HK-2 (cell line): ENCODE results near the gene SPOCK2.

Experiments used
- DNase-seq: peaks from one replicate; pipeline ENCODE4 v3.0.0-alpha.2; 2018; ENCODE audit not compliant: unreplicated experiment

Gene SPOCK2

DNA sequence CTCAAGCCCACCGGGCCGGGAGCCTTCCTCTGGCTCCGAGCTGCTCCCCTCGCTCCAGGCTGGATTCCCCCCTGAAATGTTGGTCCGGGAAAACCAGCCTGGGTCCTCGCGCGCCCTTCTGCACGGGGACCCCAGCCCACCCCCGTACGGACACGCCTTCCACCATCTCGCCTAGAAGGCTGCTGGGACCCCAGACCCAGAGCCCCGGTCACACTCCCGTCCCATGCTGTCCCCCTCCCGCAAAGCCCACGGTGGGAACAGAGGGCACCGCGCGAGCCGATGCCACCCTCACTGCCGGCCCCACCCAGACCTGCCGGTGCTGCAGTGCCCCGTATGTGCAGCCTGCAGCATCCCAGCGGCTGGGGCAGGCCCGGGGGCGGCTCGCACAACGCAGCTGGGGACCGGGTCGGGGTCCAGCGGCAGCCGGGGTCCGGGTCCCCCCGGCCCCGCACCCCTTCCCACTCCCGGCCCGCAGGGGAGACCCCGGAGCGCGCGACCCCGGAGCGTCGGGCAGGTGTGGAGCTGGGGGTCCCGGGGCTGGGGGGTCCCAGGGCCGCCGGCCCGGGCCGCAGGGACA lies 871 bp downstream of the SPOCK2 start:
- no peak for DNase-seq

DNA sequence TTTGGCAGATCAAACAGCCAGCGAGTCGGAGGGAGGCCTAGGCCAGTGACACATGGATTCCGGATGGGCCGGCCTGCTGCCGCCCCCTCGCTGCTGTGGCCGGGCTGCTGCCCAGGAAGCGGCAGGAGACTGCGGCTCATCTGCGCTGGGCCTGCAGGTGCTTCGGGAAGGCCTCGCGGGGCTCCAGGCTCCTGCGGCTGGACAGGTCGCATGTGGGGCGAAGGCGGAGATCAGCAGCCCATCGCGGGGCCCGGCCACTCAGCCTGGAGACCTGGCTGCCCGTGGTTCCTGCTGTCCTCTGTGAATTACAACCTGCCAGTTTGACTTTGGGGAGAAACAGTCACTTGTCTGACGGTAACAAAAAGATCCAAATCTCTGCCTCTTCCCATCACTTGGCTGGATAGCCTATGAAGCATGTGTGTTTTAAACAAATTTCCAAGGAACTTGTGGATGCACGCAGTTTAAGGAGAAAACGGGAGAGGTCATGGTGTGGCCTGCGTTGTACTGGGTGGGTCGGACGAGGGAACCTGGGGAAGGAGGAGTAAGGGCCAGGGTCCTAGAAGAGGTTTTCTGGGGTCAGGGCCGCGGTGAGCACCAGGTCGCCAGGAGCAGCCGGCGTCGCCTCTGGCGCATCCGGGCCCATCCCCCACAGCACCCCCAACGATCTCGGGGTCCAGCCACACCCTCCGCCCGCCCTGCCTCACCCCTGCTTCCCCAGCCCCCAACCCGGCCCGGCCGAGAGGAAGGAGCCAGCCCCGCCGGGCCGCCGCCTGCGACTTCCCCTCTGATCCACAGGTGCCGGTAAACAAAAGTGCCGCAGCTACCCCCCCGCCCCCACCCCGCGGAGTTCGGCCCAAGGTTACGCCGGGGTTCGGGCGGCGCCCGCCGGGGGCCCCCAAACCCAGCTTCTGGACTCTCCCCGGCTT lies 1.6 kb downstream of the SPOCK2 start:
- DNase-seq: no peak

DNA sequence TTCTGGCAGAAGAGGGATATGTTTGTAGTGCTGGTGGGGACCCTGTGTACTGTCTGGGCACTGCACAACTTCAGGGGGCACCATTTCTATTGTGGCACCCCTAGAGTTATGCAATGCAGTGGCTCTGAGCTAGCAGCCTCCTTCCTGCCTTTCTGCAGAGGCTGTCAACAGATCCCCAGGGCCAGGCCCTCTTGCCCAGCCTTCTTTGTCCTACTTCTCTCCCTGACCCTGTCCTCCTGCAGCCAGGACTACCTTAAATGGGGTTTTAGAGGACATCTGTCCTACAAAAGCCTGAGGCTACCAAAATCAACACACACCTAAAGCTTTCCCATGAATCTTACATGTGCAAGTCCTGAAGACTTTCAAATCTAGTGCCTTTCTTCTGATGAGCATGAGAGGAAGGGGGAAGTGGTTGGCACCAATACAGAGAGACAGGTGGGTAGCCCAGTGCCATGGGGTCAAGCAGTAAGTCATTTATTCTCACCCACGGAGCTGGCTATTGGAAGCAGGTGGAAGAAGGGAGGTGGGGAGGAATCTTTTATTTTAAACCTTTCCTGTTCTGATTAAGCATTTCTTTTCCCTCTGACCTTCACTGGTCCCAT lies 2.4 kb downstream of the SPOCK2 start:
- DNase-seq: no peak

DNA sequence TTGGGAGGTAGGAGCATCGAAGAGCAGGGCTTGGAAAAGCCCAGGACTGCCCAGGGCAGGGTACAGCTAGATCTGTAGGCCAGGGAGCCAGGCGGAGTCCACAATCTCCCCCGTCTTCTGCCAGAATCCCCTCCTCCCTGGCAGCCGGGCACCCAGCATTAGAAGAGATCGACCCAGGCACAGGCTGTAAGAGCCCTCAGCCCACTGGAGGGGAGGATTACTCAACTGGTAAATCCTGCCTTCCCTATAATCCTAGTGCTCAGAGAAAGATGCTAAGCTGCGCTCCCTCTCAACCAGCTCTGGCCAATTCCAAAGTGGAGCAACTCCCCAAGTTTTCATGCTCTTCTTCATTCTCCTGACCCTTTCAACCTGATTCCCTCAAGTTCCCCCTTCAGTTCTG lies 3.2 kb downstream of the SPOCK2 start:
- no peak for DNase-seq

DNA sequence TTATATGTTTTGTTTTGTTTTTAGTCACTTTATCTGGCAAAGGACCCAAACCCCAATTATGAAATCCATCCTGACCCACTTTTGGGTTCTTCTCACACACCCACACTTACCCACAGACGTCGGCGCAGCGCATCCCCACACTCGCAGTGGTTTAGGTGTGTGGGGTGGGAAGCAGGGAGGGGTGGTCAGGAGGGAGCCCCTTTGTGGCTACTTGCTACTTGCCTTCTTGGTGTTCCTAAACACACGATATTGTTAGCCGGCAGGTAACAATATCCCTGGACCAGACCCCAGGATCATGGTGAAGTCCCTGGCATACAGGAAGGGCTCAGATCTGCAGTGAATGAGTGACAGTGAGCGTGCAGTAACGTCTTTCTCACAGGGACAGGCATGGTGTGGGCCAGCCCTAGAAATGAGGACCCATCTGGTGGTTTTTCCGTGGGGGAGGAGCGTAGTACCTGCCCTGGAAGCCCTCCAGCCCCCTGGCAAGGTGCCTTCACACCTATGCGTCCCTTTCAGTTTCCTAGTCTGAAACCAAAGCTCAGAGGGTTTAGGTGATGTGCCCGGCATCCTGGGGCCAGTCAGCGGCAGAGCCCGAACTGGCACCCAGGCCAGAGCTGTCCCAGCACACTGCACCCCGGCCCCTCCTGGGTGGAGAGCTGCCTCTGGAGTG lies 4.4 kb downstream of the SPOCK2 start:
- DNase-seq: no peak

DNA sequence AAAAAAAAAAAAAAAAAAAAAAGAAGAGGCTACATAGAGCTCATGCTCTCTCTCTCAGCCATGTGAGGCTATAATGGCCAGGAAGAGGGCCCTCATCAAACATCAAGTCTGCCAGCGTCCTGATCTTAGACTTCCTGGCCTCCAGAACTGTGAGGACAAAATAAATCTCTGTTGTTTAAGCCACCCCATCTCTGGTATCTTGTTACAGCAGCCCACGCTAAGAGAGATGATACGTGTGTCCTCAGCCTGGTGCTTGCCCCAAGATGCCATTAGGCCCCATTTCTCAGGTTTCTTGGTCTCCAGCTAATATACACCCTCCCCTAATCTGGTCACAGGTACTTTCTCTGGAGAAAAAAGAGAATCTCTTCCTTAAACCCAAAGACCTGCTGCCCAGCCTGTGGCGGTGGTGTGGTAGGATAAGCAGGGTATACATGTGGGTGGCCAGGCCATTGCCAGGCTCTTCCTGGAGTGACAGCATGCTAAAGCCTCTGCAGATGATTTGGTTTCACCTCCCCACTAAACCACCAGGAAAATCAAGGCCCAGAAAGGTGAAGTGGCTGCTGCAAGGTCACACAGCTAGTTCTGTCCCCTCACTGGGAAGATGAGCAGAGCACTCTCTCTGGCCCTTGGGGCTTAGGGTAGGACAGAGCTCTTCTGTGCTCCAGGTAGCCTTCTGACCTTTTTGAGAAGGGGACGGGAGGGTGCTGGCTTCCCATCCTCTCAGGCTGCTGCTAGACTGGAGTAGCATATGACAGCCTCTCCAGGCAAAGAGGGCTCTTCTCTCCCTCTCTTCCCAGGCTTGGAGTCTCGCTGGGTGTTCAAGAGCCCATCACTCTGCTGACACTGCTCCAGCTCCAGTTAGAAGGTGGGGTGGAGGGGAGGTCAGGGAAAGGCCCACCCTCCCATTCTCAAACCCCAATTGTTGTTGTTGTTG lies 5.2 kb downstream of the SPOCK2 start:
- no peak for DNase-seq

DNA sequence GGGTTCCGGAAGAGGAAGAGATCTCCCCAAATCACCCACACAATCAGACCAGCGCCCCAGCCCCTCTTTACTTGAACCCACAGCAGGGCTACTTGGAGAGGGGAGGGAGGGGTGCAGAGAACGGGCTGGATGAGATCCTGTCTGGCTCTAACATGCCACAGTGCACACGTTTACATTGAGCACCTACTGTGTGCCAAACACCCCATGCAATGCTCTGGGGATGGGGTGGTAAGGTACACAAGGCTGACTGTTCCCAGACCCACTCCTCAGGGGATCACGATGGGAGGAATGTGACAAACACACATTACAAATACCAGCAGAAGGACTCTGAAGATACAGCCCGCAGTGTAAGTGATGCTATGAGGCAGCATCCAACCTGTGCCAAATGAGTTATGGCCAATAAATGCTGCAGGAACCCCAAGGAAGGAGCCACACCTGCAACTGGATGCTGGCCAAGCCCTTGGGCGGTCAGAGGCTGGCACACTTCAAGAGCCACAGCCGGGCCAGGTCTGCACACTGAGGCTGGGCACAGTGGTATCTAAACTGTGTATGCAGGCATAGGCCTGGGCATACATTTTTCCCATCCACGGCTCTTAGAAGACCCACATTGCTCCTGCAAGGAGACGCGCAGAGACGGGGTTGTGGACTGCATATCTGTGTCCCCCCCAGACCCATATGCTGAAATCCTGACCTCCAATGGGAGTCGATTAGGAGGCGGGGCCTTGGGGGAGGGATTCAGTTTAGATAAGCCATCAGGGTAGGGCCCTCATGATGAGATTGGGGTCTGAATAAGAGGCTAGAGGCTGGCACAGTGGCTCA lies 6.4 kb downstream of the SPOCK2 start:
- DNase-seq: no peak

DNA sequence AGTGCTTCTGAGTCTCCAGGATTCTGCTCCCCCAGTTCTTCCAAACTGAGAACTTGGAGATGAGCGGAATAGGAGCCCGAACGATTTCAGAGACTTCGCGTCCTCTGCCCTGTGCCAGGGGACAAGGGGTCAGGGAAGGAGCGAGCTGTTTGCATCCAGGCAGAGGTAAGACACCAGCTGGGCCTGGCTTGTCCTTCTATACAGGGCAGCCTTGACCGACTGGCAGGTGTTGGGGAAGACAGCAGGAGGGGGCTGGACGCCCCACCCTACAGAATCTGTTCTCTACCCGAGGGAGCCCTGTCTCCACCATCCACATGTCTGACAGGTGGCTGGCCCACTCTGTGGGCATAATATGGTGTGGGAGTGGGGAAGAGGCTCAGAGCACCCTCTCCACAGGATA lies 7.1 kb downstream of the SPOCK2 start:
- DNase-seq: no peak

DNA sequence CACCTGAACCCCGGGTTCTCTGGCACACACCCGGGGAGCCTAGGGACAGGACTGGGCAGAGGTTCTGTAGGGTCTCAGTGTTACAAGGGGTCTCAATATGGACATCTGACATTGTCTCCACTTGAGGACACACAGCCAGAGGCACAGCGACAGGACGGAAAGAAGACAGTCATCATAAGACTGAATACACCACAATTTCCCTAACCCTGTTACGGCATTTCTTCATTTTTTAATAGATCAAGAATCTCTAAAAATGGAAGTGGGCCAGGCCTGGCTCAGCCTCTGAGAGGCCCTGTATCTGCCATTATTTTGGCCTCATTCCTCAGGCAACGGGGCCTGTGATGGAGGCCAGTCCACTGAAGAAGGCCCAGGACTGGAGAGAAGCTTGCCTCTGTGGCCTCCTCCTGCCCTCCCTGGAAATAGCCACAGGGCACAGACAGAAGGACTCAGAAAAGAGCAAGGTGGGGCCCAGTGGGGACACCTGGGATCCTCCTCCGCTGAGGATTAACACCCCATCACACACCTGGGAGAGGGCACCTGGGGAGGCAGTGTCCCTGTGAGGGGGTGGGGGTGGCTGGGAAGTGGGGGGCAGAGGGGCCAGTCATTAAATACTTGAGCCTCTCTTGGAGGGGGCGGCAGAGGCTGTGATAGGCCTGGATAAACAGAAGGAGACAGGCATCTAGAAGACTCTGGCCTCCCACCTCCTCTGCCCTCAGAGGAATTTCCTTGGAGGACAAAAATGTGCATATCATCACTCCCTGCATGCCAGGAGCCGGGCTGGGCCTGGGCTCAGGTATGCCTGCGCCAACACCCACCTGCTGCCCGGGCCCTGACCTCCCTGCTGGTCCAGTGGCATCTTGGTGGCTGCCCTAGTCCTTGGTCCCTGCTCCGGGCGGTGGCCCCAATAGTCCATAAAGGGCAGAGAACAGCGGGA lies 8.0 kb downstream of the SPOCK2 start:
- no peak for DNase-seq

DNA sequence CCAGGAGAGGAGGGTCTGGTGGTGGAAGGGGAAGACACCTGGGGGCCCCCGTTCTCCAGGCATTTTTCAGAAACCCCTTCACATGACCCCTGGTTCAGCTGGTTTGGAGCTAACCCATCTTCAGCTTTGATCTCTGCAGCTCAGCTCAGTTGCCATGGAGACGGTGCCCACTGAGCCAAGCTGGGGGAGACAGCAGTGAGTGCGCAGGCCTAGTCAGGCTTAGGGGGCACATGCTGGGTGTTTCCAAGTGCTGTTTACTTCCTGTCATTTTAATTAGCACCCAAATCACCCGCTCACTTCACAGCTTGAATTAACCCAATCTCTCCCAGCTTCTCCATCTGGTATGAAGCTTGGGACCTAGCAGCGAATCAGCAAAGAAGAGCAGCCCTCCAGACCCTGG lies 9.0 kb downstream of the SPOCK2 start:
- DNase-seq: no peak

DNA sequence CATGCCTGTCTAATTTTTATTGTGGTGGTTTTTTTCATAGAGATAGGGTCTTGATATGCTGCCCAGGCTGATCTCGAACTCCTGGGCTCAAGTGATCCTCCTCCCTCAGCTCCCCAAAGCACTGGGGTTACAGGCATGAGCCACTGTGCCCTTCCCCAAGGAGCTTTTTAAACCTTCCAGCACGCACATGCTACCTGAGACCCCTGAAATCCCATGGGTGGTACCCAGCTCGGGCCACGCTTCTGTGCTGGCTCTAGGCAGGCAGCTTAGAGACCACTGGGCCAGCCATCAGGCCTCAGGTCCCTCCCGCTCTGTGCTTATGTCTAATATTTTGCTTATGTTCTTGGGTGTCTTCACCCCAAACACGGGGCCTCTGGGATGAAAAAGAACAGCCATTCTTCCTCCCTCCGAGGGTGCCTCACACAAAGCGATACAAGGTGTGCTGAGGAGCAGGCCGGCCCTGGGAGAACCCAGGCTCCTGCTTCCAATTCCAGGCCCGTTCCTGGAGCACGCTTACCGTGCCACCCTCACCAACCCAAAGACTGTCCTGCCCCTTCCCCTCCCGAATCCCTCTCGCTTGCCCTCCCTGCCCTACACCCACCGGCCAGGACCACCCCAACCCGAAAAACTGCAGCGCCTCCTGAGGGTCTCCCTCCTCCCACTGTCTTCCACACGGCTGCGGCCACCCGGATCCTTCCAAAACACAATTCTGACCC lies 10.9 kb downstream of the SPOCK2 start:
- DNase-seq: no peak

DNA sequence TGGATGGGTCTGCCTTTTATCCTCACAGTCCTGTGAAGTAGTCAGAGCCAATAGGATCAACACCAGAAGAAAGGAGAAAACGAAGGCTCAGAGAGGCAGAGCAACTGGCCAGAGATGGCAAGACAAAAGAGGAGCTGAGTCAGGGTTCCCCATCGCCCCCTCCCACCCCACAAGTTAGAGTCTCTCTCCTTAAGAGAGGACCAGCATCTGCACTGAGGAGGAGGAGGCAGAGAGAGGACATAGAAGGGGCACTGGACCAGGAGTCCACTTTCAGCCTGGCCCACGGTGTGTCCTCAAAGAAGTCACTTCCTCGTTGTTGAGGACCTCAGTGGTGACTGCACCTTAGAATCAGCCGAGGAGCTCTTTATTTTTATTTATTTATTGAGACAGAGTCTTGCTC lies 11.6 kb downstream of the SPOCK2 start:
- DNase-seq: no peak

DNA sequence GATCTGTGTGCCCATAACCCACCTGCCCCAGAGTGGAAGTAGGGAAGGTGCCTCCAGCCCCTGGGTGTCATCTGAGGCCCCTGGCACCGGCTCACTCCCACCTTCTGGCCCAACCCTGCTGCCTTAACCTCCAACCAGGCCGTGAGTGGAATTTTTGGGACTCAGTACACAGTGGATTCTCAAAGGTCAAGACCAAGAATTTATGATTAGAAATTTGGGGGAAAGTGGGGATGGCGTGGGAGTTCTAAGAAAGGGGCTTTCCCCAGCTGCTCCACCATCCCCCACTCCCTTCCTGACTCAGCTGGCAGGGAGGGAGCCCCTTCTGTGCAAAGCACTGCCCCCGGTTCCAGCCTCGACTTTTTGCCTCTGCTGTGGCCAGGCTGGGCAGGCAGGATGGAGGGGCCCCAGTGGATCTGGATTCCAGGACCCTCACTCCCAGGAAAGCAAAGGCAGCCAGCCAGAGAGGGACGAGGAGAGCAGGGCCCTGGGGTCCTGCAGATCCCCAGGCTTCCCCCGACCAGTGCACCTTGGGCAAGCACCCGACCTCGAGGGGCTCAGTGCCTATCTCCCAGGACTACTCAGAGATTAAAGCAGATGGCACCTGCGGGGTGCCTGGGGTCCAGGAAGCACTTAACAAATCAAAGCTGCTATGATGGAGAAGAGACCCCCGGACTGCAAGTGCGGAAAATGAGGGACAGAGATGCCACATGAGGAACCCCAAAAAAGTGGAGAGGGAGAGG lies 12.8 kb downstream of the SPOCK2 start:
- no peak for DNase-seq

DNA sequence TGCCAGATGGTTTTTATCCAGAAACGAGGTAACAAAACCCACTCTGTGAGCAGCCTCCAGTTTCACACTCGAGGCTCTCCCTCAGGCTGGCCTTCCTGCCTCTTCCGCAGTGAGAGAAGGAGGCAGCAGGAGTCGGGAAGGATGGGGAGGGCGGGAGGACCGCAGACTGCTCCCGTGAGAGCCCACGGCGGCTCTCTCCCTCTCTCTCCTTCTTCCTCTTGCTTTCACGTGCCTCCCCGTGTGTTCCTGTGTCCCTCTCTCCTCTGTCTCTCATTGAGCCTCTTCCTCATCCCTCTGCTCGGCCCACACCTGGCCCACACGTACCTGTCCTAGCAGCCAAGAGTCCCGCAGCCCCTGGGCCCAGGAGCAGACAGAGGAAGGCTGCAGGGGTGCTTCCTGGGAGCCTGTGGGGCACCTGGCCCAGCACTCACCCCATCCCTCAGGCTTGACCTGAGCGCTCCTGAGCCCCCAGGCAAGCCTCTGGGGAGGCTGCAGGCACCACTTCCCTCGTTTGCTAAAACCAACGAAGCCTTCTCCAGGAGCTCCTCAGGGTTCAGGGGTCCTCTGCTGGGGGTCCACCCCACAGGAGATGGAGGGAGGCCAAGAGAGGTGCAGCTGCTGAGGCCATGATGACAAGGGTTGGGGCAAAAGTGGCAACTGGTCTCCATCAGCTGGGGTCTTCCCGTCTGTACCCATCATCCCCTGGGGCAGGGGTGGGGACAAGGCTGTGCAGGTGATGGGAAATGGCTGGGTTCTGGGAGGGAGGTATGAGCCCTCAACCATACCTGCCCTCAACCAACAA lies 13.6 kb downstream of the SPOCK2 start:
- no peak for DNase-seq

DNA sequence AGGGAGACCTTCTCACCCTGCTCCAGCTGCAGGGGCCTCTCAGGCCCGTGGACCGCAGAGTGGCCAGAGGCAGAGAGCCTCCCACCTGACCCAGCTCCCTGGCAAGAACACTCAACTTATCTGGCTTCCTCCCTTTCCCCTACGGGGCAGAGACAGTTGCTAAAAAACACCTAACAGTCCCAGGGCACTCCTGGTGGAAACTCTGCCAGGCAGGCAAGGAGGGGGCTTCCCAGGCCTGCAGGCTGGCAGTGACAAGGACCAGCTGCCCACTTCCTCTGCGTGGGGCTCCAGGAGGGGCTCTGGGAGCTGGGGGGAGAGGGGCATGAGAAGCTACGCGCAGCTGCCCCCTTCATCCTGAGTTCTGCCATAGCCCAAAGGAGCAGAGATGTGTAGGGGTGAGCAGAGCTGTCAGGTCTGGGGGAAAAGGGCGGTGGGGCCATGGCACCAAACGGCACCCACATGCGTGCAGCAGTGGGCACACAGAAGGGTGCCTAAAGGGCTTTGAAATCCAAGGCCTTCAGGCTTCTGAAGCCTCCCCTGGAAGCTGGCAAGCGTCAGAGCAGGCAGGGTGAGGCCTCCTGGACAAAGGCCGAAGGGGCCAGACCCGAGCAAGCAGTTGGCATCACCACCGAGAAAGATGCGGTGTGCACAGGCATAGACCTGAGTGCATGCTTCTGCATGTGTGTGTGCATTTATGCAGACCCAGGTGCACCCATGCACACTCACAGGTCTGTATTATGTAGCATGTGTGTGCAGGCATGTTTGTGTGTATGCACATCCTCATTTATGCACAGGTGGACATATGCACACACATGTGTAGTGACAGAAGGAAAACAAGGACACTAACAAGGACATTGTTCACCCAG lies 14.4 kb downstream of the SPOCK2 start:
- no peak for DNase-seq

DNA sequence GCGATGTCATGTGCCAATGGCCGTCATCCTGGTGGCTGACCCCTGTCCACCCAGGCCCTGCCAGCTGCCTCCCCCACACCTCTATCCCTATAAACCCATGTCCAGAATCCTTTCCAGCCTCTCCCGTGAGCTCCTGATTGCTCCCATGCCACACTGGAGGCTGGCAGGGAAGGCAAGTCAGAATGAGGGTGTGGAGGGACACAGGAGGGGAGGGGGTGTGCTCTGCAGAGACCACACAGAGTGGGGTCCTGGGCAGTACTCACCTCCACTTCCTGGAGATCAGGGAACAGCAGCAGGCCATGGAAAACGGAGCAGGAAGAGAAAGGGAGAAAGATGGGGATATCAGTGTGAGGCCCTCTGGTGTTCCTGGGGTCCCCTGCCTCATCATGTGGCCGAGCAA lies 15.7 kb downstream of the SPOCK2 start:
- DNase-seq: no peak
